ENCODE measurements around the gene RGR.
A peak's percentile ranks its signal among the peaks of the same experiment; 100 is the strongest.

The RGR gene

DNA sequence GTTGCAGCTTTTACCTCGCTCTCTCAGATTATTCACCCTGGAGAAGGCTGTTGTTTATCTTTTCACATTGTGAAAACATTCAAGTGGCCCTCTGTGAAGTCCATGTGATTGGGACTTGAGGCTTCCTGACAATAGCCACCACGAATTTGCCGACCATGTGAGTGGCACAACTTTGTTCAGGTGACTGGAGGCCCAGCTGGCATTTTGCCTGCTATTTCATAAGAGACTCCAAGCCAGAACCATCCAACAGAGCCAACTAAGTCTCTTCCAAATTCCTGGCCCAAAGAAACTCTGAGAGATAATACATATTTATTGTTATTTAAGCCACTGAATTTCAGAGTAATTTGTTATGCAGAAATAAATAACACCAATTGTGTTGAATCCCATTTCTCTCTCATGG is 45.4 kb downstream of the RGR start:
- TF ChIP-seq GATA2 (IDR thresholded peaks at IDR 0.05; ENCODE audit: low read depth, low read length) (no peak), GATA3 (IDR thresholded peaks at IDR 0.05; ENCODE audit: low read depth, low read length) (no peak)

DNA sequence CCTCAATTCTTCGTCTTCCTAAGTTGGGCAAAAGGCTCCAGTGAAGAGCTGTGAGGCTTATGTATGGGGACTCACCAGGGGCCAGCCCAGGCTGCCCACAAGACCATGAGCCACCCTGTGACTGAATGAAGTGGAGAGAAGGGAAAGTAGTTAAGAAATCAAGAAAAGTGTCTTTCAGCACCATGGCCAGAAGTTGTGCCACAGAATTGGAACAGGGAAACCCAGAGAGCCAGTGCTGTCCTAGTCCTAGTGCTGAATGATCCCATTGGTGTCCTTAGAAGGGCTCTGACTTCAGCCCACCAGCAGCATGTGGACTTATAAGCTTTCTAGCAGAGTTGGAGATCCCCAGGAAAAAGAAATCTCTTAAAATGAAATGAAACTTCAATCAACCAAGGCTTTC is 46.5 kb downstream of the RGR start:
- TF ChIP-seq GATA2 (IDR thresholded peaks at IDR 0.05; ENCODE audit: low read depth, low read length) (no peak), GATA3 (IDR thresholded peaks at IDR 0.05; ENCODE audit: low read depth, low read length) (no peak)

DNA sequence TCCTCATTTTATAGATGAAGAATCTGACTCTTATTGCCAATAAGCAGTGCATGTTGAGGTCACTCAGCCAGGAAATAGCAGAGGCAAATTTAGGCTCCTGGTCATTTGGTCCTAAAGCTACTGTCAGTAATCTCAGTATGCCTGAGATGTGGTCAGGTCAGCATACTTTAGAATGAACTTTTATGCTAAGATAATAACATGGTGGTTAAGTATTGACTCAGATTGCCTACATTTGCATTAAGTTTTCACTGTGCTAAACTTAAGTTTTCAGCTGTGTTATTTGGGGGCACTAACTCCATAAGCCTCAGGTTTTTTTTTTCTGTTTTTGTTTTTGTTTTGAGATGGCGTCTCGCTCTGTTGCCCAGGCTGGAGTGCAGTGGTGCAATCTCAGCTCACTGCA is 47.6 kb downstream of the RGR start:
- TF ChIP-seq GATA3 (IDR thresholded peaks at IDR 0.05; ENCODE audit: low read depth, low read length) (no peak), GATA2 (IDR thresholded peaks at IDR 0.05; ENCODE audit: low read depth, low read length) (no peak)

DNA sequence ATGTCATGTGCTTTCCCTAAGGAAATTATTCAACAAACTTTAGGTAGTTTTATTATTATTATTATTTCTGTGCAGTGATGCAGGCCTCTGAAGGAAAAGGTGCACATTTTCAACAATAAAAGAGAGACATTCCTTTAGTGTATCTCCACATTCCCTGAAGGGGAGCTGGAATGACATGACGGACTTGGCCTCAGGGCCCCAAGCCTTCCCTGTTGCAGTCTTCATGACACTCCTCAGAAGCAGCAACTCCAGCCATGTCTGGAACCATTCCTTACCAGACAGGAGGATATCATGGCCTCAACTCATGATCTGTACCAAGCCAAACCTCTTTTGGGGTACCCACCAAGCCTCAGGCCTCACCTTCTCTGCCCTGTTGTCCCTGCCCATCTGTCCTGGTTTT is 48.3 kb downstream of the RGR start:
- no peak for TF ChIP-seq GATA2 (IDR thresholded peaks at IDR 0.05; ENCODE audit: low read depth, low read length)
- TF ChIP-seq GATA3 (IDR thresholded peaks at IDR 0.05; ENCODE audit: low read depth, low read length) = no peak

DNA sequence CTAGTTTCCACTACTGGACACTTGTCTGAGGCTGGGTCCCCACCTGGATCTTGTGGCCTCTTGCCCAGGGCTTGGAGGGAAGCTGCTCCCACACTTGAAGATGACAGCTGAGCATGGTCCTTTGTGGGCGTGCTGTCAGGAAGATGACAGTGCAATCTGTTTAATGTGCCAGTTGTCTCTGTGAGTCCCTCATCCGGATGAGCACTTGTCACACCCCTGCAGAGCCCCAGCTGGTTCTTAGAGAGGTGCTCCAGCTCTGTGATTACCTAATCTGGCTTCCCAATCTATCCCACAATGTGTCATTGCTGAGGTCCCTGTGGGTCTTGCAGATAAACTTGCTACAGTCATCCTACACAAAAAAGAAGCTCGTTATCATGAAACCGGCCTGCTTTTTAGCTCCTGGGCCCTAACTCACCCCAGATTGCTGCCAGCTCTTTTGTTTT is 48.7 kb downstream of the RGR start:
- peak; percentile 80 for TF ChIP-seq GATA2 (IDR thresholded peaks at IDR 0.05; ENCODE audit: low read depth, low read length)
- no peak for TF ChIP-seq GATA3 (IDR thresholded peaks at IDR 0.05; ENCODE audit: low read depth, low read length)

DNA sequence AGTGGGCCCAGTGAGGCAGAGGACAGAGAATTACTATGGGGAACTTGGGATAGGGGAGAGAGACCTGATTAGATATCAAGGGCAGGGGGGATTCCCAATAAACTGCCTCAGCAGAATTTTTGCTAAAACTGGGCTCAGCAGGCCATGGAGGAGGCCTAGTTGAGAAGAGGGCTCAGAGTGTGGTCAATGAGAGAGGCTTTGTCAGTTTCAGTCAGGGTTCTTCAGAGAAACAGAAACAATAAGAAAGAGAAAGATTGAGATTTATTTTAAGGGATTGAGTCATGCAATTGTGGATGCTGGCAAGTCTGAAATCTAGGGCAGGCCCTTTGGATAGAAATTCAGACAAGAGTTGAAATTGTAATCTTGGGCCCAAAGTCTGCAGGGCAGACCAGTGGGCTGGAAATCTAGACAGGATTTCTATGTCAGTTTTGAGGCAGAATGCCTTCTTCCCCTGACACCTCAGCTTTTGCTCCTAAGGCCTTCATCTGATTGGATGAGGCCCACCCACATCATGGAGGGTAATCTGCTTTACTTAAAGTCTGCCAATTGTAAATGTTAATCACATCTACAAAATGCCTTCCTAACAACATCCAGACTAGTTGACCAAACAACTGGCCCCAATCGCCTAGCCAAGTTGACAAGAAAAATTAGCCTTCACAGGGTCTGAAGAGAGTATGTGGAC is 50.1 kb downstream of the RGR start:
- no peak for TF ChIP-seq GATA3 (IDR thresholded peaks at IDR 0.05; ENCODE audit: low read depth, low read length)
- TF ChIP-seq GATA2 (IDR thresholded peaks at IDR 0.05; ENCODE audit: low read depth, low read length) = no peak

DNA sequence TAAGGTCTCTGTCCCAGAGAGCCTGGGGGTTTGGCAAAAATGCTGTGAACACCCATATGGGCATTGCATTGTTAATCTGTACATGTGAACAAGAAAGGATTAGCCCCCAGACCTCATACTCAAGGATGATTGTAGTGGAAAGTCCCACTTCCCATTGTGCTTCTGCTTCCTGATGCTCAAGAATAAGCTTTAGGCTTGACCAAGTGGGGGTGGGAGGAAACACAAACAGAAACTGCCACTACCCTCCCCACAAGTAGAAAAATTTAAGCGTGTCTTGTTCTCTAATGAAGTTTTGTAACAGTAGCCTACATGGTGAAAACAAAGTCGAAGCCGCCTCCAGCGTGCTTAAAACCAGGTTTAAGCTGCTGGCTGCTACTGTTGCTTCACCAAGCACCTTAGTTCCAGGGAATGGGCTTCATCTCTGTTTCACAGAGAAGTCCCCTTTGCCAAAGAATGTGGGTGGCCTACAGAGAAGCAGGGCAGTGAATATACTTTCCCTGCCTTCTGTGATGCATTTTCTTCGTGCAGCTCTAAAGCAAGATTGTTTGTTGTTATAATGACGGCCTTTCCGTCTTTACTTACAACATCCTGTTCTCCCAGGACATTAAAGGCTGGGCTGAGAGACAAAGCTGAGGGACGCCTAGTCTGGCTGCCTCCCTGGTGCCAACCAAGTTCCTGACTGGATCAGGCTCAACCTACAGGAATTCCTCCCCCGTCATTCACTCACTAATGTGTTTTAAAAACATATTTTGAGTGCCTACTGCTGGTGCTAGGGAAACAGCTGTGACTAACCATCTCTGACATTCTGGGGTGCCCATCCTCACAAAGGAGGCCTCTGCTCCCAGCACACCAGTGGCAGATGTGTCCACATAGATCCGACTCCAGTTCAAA is 51.5 kb downstream of the RGR start:
- TF ChIP-seq GATA2 (IDR thresholded peaks at IDR 0.05; ENCODE audit: low read depth, low read length) = no peak

DNA sequence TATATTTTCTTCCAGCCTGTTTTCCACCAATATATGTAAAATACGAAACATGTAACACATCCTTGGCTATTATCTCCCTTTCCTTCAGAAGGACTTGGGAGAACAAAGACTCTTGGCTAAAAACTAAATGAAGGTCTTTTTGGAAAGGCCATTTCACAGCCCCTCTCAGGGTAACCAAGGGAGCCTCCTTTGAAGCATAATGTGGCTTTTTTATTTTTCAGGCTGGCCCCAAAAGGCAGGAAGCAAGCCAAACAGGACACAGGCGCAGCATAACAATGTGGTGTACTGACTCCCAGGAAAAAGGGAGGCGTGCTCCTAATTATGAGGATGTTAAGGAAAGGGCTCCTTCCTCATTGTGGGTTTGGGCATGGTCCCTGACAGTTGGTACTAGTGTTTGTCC is 53.2 kb downstream of the RGR start:
- no peak for TF ChIP-seq GATA3 (IDR thresholded peaks at IDR 0.05; ENCODE audit: low read depth, low read length)
- no peak for TF ChIP-seq GATA2 (IDR thresholded peaks at IDR 0.05; ENCODE audit: low read depth, low read length)

DNA sequence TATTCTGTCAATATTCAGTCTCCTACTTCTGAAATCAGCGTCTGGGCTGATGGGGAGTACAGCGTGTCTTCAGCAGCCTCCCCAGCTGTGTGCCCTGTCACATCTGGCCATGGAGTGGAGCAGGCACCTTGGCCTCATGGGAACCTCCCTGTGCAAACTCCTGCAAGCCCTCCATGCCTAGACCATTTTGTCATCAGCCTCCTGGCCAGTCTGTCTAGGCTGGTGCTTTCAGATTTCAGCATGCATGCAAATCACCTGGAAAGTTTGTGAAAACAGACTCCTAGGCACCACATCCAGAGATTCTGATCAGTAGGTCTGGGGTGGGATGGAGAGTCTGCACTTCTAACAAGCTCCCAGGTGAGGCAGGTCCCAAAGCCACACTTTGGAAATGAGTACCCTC is 57.4 kb downstream of the RGR start:
- TF ChIP-seq GATA3 (IDR thresholded peaks at IDR 0.05; ENCODE audit: low read depth, low read length) (no peak), GATA2 (IDR thresholded peaks at IDR 0.05; ENCODE audit: low read depth, low read length) (no peak)

DNA sequence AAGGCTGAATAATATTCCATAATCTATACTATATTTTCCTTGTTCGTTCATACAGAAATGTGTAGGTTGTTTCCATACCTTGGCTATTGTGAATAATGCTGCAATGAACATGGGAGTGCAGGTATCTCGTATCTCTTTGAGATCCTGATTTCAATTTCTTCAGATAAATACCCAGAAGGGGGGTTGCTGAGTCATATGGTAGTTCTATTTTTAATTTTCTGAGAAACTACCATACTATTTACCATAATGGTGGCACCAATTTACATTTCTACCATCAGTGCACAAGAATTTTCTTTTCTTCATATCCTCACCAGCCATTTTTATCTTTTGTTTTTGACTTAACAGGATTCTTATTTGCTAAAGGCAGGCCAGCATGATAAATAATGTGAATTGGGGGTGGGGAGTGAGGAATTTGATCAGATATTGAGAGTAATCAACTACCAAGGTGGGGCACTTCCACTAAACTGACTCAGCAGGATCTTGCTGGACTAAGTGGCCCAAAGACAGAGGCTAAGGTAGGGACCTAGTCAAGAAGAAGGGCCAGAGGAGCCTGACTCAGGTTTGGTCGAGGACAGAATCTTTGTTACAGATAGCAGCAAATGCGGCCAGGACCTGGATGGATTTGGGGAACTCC is 62.0 kb downstream of the RGR start:
- TF ChIP-seq GATA2 (IDR thresholded peaks at IDR 0.05; ENCODE audit: low read depth, low read length) = no peak
- TF ChIP-seq GATA3 (IDR thresholded peaks at IDR 0.05; ENCODE audit: low read depth, low read length) = no peak

DNA sequence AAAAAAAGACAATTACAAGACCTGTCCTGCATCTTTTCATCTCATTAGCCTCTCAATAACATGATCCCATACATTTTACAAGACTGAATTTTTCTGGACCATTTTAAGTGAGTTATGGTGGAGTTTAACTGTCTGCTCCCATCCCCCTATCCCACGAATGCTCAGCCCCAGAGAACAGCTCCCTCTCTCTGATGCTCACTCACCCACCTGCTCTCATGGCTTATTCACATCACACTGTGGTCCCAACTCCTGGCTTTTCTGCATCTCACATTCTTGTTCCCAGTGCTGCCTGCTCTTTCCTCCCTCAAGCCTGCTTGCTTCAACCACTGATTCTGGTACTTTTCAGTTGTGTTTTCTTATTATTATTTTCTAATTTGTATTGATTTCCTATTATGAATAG is 63.2 kb downstream of the RGR start:
- no peak for TF ChIP-seq GATA2 (IDR thresholded peaks at IDR 0.05; ENCODE audit: low read depth, low read length)
- no peak for TF ChIP-seq GATA3 (IDR thresholded peaks at IDR 0.05; ENCODE audit: low read depth, low read length)

DNA sequence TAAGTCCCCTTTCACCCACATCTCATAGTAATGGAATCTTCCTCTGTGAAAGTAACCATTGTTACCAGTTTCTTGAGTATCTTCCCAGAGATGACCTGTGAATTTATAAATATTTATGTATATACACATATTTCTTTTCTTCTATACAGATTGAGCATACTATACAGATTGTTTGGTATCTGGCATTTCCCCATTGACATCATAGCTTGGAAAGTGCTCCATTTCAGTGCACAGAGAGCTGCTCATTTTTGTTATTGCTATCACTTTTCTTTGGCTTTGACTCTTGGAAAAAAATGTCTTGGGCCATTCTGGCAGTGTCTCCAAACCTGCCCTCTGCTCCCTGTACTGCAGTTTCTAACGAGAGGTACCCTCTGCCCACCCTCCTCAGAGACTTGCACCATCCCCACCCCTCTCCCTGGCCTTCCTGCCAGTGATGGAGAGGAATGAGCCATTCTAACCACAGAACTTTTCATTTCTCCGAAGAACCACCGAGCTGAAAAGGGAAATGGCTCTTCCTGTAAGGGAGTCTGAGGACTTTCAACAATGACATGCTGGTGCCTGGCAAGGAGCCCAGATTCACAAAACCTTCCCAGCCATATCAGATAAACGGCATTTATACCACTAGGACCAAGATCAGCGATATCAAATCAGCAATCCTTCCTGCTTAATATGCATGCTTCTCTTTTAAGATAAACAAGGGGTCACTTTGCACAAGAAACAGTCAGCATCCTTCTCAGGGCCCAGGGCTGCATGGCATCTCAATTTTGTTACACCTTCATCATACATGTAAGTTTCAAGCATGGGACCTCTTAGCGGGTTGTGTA is 63.8 kb downstream of the RGR start:
- peak; percentile 96 for TF ChIP-seq GATA2 (IDR thresholded peaks at IDR 0.05; ENCODE audit: low read depth, low read length)
- peak; percentile 93 for TF ChIP-seq GATA3 (IDR thresholded peaks at IDR 0.05; ENCODE audit: low read depth, low read length)

All from SH-SY5Y (cell line).